ENCODE data around the gene DISP1. TPM values are rescaled to one million over a fixed set of nuclear protein-coding genes. Genes with fewer than 3 reads are reported as not detected.
"Not testable (repeated sequence)": the region's sequence is repeated elsewhere in the genome, so short reads cannot be mapped to it uniquely, and the experiment has no call there.

Gene DISP1
- total RNA-seq, 1 experiment from 2014 or later: 2.4 TPM

GRCh38 chr1:222833356-222833876 lies 18.6 kb downstream of the DISP1 start:
- no peak for DNase-seq (ENCODE audit: low read depth, low spot score)
- in situ Hi-C loops (cut with HindIII; ENCODE audit: low pct_unique_long_range_greater_than_20kb, low sequenced_read_pairs): no loop called here

- in situ Hi-C loops (cut with HindIII; ENCODE audit: low pct_unique_long_range_greater_than_20kb, low sequenced_read_pairs): no loop called here
These were observed 28.9 kb downstream of the DISP1 start for GRCh38 chr1:222843469-222844410.

GRCh38 chr1:222844411-222844779 lies 29.6 kb downstream of the DISP1 start:
- in situ Hi-C loops (cut with HindIII; ENCODE audit: low pct_unique_long_range_greater_than_20kb, low sequenced_read_pairs): no loop called here
- no peak for DNase-seq (ENCODE audit: low read depth, low spot score)

More at GRCh38 chr1:222843469-222844410, 28.9 kb downstream of the DISP1 start:
- DNase-seq (ENCODE audit: low read depth, low spot score): no peak

DNA sequence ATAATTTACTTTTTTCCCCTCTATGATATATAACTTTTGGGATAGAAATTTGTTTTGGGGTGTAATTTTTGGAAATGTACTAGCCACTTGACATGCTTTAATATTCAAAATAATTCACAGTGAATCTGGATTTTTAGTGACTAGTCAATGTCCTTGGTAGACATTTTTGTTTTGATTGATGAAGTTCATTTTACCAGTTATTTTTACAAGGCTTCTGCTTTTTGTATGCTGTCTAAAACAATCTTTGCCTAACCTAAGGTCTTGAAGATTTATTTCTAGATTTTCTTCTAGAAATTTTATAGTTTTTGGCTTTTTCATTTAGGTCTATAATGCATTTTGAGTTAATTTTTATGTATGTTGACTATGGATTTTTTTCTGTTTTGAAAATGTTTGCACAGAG lies 30.9 kb downstream of the DISP1 start:
- no peak for DNase-seq (ENCODE audit: low read depth, low spot score)
- in situ Hi-C loops (cut with HindIII; ENCODE audit: low pct_unique_long_range_greater_than_20kb, low sequenced_read_pairs): no loop called here

DNA sequence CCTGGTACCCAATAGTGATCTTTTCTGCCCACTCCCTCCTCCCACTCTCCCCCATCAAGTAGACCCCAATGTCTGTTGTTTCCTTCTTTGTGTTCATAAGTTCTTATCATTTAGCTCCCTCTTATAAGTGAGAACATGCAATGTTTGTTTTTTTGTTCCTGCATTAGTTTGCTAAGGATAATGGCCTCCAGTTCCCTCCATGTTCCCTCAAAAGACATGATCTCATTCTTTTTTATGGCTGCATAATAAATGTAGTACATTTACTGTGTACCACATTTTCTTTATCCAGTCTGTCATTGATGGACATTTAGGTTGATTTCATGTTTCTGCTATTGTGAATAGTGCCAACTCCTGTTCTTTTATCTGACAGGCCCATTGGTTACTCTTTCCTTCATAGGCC lies 35.7 kb downstream of the DISP1 start:
- DNase-seq (ENCODE audit: low read depth, low spot score); in situ Hi-C loops (cut with HindIII; ENCODE audit: low pct_unique_long_range_greater_than_20kb, low sequenced_read_pairs): not testable (repeated sequence)

DNA sequence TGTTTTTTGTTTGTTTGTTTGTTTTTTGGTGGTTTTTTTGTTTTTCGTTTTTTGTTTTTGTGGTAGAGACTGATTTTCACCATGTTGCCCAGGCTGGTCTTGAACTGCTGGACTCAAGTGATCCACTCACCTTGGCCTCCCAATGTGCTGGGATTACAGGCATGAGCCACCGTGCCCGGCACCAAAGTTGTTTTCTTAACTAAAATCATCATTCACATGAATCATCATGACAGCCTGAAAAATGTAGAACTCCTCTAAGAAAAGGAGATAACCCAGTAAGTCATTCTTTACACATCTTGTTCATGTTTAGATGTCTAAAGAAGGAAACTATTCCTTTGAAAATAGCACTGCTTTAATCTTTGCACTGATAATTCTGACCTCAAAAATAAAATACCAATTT lies 37.5 kb downstream of the DISP1 start:
- in situ Hi-C loops (cut with HindIII; ENCODE audit: low pct_unique_long_range_greater_than_20kb, low sequenced_read_pairs): no loop called here
- no peak for DNase-seq (ENCODE audit: low read depth, low spot score)

DNA sequence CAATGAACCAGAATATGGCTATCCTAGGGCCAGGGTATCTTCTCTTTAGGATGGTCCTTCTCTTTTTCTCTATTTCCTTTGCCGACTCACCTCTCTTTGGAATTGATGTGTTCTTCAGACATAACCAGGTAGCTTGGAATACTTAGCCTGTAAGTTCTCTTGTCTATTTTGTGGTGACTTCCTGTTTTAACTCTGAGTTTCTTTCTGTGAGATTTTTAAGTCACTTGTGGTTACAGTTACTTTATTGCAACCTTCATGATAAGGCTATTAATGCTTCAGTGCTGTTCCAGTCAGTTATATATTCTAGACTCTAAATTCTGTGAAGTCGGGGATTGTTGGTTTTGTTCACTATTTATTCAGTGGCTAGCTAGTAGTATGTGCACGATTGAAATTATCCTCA lies 46.2 kb downstream of the DISP1 start:
- in situ Hi-C loops (cut with HindIII; ENCODE audit: low pct_unique_long_range_greater_than_20kb, low sequenced_read_pairs): no loop called here
- DNase-seq (ENCODE audit: low read depth, low spot score): no peak

Other genes with a start within 250 kb of the DISP1 start
- gene TAF1A, start 225.1 kb upstream of the DISP1 start, total RNA-seq (2014; rRNA removed; shearing (Covaris generic)): 9.2 and 11.3 TPM in 2 replicates
- 29.1 and 38.6 TPM in 2 replicates for gene MIA3, start 196.9 kb upstream of the DISP1 start, total RNA-seq (2014; rRNA removed; shearing (Covaris generic))
- gene AIDA, start 102.5 kb upstream of the DISP1 start, total RNA-seq (2014; rRNA removed; shearing (Covaris generic)): 18.9 and 20.0 TPM in 2 replicates
- gene BROX, start 102.5 kb upstream of the DISP1 start, total RNA-seq (2014; rRNA removed; shearing (Covaris generic)): 67.4 and 68.9 TPM in 2 replicates
- not detected in 2 replicates for gene FAM177B, start 77.8 kb upstream of the DISP1 start, total RNA-seq (2014; rRNA removed; shearing (Covaris generic))

Measured in SK-MEL-5 (cell line).